ENCODE measurements around the gene LRRC3B. TPM values are rescaled to one million over a fixed set of nuclear protein-coding genes. Genes with fewer than 3 reads are reported as not detected.

The LRRC3B gene
- polyA plus RNA-seq, 1 experiment: not detected

- ChIA-PET CTCF (no interaction called here), POLR2A (no interaction called here)
- DNase-seq (ENCODE audit: low read depth, low spot score): no peak
- no peaks in the 10 kb centered on the region for H3K27me3 ChIP-seq (ENCODE audit: control insufficient read depth, insufficient read depth, low read length)
- H3K9me3 ChIP-seq (ENCODE audit: control insufficient read depth, insufficient read depth, low read length): peaks cover 2% of the 10 kb centered on the region; the same call in 1 of the 2 replicates
- no peak overlapping the region for H3K27ac ChIP-seq (ENCODE audit: low read depth, low read length)
- no peak overlapping the region for H3K4me3 ChIP-seq (ENCODE audit: low read depth, low read length)
- no peak for TF ChIP-seq CTCF (IDR thresholded peaks at IDR 0.05; ENCODE audit: low read depth, low read length)
These were observed 8.8 kb downstream of the LRRC3B start for GRCh38 chr3:26631390-26631738.

GRCh38 chr3:26634601-26635000 lies 12.0 kb downstream of the LRRC3B start:
- no peak for DNase-seq (ENCODE audit: low read depth, low spot score)
- Histone ChIP-seq H3K27ac (ENCODE audit: low read depth, low read length) (no peak overlapping the region), H3K9me3 (ENCODE audit: control insufficient read depth, insufficient read depth, low read length) (peaks cover 2% of the 10 kb centered on the region; the same call in 1 of the 2 replicates), H3K4me3 (ENCODE audit: low read depth, low read length) (no peak overlapping the region), H3K27me3 (ENCODE audit: control insufficient read depth, insufficient read depth, low read length) (no peaks in the 10 kb centered on the region)
- no peak for TF ChIP-seq CTCF (IDR thresholded peaks at IDR 0.05; ENCODE audit: low read depth, low read length)
- POLR2A ChIA-PET: no interaction called here
- CTCF ChIA-PET: no interaction called here

GRCh38 chr3:26636096-26636727 lies 13.6 kb downstream of the LRRC3B start:
- TF ChIP-seq CTCF (IDR thresholded peaks at IDR 0.05; ENCODE audit: low read depth, low read length): no peak
- POLR2A ChIA-PET: no interaction called here
- no peaks in the 10 kb centered on the region for H3K27me3 ChIP-seq (ENCODE audit: control insufficient read depth, insufficient read depth, low read length)
- DNase-seq (ENCODE audit: low read depth, low spot score): no peak
- no peak overlapping the region for H3K27ac ChIP-seq (ENCODE audit: low read depth, low read length)
- no peak overlapping the region for H3K4me3 ChIP-seq (ENCODE audit: low read depth, low read length)
- CTCF ChIA-PET: no interaction called here
- peaks cover 5% of the 10 kb centered on the region for H3K9me3 ChIP-seq (ENCODE audit: control insufficient read depth, insufficient read depth, low read length)

- Histone ChIP-seq H3K27me3 (ENCODE audit: control insufficient read depth, insufficient read depth, low read length) (no peaks in the 10 kb centered on the region), H3K27ac (ENCODE audit: low read depth, low read length) (no peak overlapping the region), H3K4me3 (ENCODE audit: low read depth, low read length) (no peak overlapping the region), H3K9me3 (ENCODE audit: control insufficient read depth, insufficient read depth, low read length) (peaks cover 15% of the 10 kb centered on the region)
- POLR2A ChIA-PET: no interaction called here
- DNase-seq (ENCODE audit: low read depth, low spot score): no peak
- TF ChIP-seq CTCF (IDR thresholded peaks at IDR 0.05; ENCODE audit: low read depth, low read length): no peak
- CTCF ChIA-PET: no interaction called here
These were observed 15.1 kb downstream of the LRRC3B start for GRCh38 chr3:26637698-26638097.

GRCh38 chr3:26638113-26638512 lies 15.5 kb downstream of the LRRC3B start:
- H3K9me3 ChIP-seq (ENCODE audit: control insufficient read depth, insufficient read depth, low read length): peaks cover 17% of the 10 kb centered on the region
- POLR2A ChIA-PET: no interaction called here
- no peaks in the 10 kb centered on the region for H3K27me3 ChIP-seq (ENCODE audit: control insufficient read depth, insufficient read depth, low read length)
- CTCF ChIA-PET: no interaction called here
- DNase-seq (ENCODE audit: low read depth, low spot score): no peak
- no peak overlapping the region for H3K4me3 ChIP-seq (ENCODE audit: low read depth, low read length)
- no peak overlapping the region for H3K27ac ChIP-seq (ENCODE audit: low read depth, low read length)
- no peak for TF ChIP-seq CTCF (IDR thresholded peaks at IDR 0.05; ENCODE audit: low read depth, low read length)

All from AG04450 (cell line).